GM15510 (cell line): Measurements from ENCODE around the gene SLC4A9.

Source experiments
- POLR2A ChIP-seq: IDR thresholded peaks from 3 replicates; pipeline ENCODE4 v1.6.1; 2011; ENCODE audit warnings: borderline replicate concordance; ENCODE audit not compliant: insufficient read length; ENCODE audit errors: extremely low read depth

The SLC4A9 gene

GRCh38 chr5:140346348-140347221 lies 13.4 kb upstream of the SLC4A9 start, which contains the start of gene HBEGF:
TSS of gene HBEGF (minus strand) at chr5:140346603. CDS start at chr5:140346328, 275 bp downstream.
- TF ChIP-seq POLR2A = peak; percentile 63

GRCh38 chr5:140347360-140347759 lies 12.6 kb upstream of the SLC4A9 start:
- no peak for TF ChIP-seq POLR2A

- TF ChIP-seq POLR2A = no peak
Observed at GRCh38 chr5:140348104-140348503, 11.9 kb upstream of the SLC4A9 start.

- TF ChIP-seq POLR2A = no peak
Observed at GRCh38 chr5:140349244-140349643, 10.8 kb upstream of the SLC4A9 start.

- no peak for TF ChIP-seq POLR2A
Observed at GRCh38 chr5:140351609-140352334, 8.2 kb upstream of the SLC4A9 start.

- no peak for TF ChIP-seq POLR2A
Observed at GRCh38 chr5:140355546-140355945, 4.4 kb upstream of the SLC4A9 start.

GRCh38 chr5:140356853-140357725 lies 2.9 kb upstream of the SLC4A9 start:
- TF ChIP-seq POLR2A = no peak

- TF ChIP-seq POLR2A = no peak
Observed at GRCh38 chr5:140357726-140358093, 2.3 kb upstream of the SLC4A9 start.

- no peak for TF ChIP-seq POLR2A
Observed at GRCh38 chr5:140358738-140359310, 1.2 kb upstream of the SLC4A9 start.

- no peak for TF ChIP-seq POLR2A
Observed at GRCh38 chr5:140360681-140361479, 886 bp downstream of the SLC4A9 start.

- TF ChIP-seq POLR2A = no peak
Observed at GRCh38 chr5:140361901-140362300, 1.9 kb downstream of the SLC4A9 start.

- no peak for TF ChIP-seq POLR2A
Observed at GRCh38 chr5:140362311-140362710, 2.3 kb downstream of the SLC4A9 start.

GRCh38 chr5:140362875-140363630 lies 3.1 kb downstream of the SLC4A9 start:
- no peak for TF ChIP-seq POLR2A
